Stimulated activated CD8-positive, alpha-beta memory T cell treated with anti-CD3 and anti-CD28 coated beads, Interleukin-12 subunit alpha, Interleukin-12 subunit beta, amount 100 ng/mL, for 24 hours (primary cell): ENCODE measurements around the gene CSF2.

Source experiments
- DNase-seq: peaks from one replicate; pipeline ENCODE4 v3.0.0-alpha.2; 2020; ENCODE audit errors: extremely low read depth

Gene CSF2

GRCh38 chr5:132054697-132055440 lies 18.7 kb upstream of the CSF2 start:
- DNase-seq = no peak

GRCh38 chr5:132055441-132055807 lies 18.2 kb upstream of the CSF2 start:
- DNase-seq = no peak

GRCh38 chr5:132055808-132056609 lies 17.6 kb upstream of the CSF2 start:
- no peak for DNase-seq

- no peak for DNase-seq
Observed at GRCh38 chr5:132056610-132057497, 16.7 kb upstream of the CSF2 start.

- no peak for DNase-seq
Observed at GRCh38 chr5:132057498-132058255, 15.9 kb upstream of the CSF2 start.

GRCh38 chr5:132058646-132059042 lies 14.9 kb upstream of the CSF2 start:
- DNase-seq = no peak

GRCh38 chr5:132059043-132059695 lies 14.4 kb upstream of the CSF2 start:
- no peak for DNase-seq

- DNase-seq = no peak
Observed at GRCh38 chr5:132059696-132060500, 13.7 kb upstream of the CSF2 start.

GRCh38 chr5:132060501-132061161 lies 13.0 kb upstream of the CSF2 start, which contains the start of gene IL3:
TSS of gene IL3 (plus strand) at chr5:132060655. CDS start at chr5:132060707, 52 bp downstream.
- no peak for DNase-seq

GRCh38 chr5:132063090-132063911 lies 10.3 kb upstream of the CSF2 start:
- DNase-seq = peak; percentile 61

GRCh38 chr5:132064140-132064539 lies 9.4 kb upstream of the CSF2 start:
- DNase-seq = no peak

- DNase-seq = peak; percentile 50
Observed at GRCh38 chr5:132064738-132065331, 8.8 kb upstream of the CSF2 start.

- no peak for DNase-seq
Observed at GRCh38 chr5:132065351-132065937, 8.1 kb upstream of the CSF2 start.

GRCh38 chr5:132065951-132066701 lies 7.5 kb upstream of the CSF2 start:
- no peak for DNase-seq

GRCh38 chr5:132066871-132067270 lies 6.7 kb upstream of the CSF2 start:
- DNase-seq = no peak

GRCh38 chr5:132067451-132067850 lies 6.1 kb upstream of the CSF2 start:
- no peak for DNase-seq
